Urinary bladder (tissue), 4 donors: ENCODE measurements around the gene CCDC38. TPM values are rescaled to one million over a fixed set of nuclear protein-coding genes. Genes with fewer than 3 reads are reported as not detected.

ENCODE experiments used
- DNase-seq: peaks from one replicate; pipeline ENCODE4 v3.0.0-alpha.2; 2015; ENCODE audit errors: extremely low spot score
- H3K27ac ChIP-seq: one replicate; pipeline ENCODE4 v1.5.1; 2013; ENCODE audit warnings: low read depth, mild to moderate bottlenecking, moderate library complexity
- H3K36me3 ChIP-seq: one replicate; pipeline ENCODE4 v1.6.1; 2013; ENCODE audit warnings: mild to moderate bottlenecking, moderate library complexity; ENCODE audit not compliant: insufficient read depth
- H3K4me1 ChIP-seq: one replicate; pipeline ENCODE4 v1.6.1; 2013; ENCODE audit warnings: mild to moderate bottlenecking, moderate library complexity; ENCODE audit not compliant: insufficient read depth
- H3K4me3 ChIP-seq: one replicate; pipeline ENCODE4 v1.5.1; 2013; ENCODE audit warnings: low read depth, low read length
- WGBS: extraction: QIAGEN DNeasy Blood & Tissue Kit; methylation state at CpG from one replicate; pipeline ENCODE4 v1.1.7; 2013; 5-methylcytosine and 5-hydroxymethylcytosine counted together
- polyA plus RNA-seq: library from polyadenylated mRNA; stranded (reverse); fragments of 200-250 nt; gene quantifications from one replicate; pipeline ENCODE4 v1.2.3, GENCODE V29; 2013
- total RNA-seq: library from RNA; depleted of rRNA; stranded (reverse); fragments of >200 nt; gene quantifications from one replicate; pipeline ENCODE4 v1.2.3, GENCODE V29; 2014
- donor health status: healthy with polysubstance abuse.
- donor health status: healthy.

CCDC38 gene
- total and polyA plus RNA-seq, 2 donors, result 0.03 TPM; not detected in 1

DNA sequence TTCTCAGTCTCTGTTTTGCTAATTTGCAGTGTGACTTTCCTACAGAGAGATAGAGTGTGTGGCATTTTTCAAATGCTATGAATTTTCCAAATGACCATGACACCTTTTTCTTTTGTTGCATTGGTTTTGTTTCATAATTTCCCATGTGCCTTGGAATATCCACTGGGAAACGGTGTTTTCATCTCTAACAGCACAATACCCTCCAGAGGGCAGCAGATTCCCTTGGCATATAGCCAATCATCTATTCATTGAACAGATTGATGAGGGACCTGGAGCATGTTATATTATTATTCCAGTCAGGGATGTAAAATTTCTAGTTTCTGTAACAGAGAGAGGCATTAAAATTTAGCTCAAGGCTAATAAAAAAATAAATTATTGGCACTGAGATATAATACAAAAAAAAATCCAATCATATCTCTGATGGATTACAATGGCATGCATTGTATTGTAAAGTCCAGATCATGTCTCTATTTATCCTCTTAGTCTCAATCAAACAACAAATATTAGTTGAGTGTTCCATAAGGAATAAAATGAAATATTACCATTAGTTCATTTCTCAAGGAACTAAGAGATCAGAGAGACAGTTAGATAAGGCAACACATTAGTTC lies 122.2 kb downstream of the CCDC38 start:
- H3K36me3 ChIP-seq, result no peaks in the 10 kb centered on the region
- WGBS, result 0% methylated on average over 1 of the region's 1 CpG
- H3K4me1 ChIP-seq, result no peaks in the 10 kb centered on the region
- DNase-seq, result no peak
- no peak overlapping the region for H3K27ac ChIP-seq
- no peak overlapping the region for H3K4me3 ChIP-seq

Other genes starting within 250 kb of the CCDC38 start
- gene NTN4, start 151.8 kb downstream of the CCDC38 start, total RNA-seq, result 12.8 TPM
- 20.9 TPM for gene NTN4, start 151.8 kb downstream of the CCDC38 start, polyA plus RNA-seq
- 12.3 TPM for gene SNRPF, start 83.7 kb downstream of the CCDC38 start, total RNA-seq
- 21.8 TPM for gene SNRPF, start 83.7 kb downstream of the CCDC38 start, polyA plus RNA-seq
- 0.16 TPM for gene AMDHD1, start 717 bp upstream of the CCDC38 start, total RNA-seq
- gene AMDHD1, start 717 bp upstream of the CCDC38 start, polyA plus RNA-seq, result 0.80 TPM
- gene HAL, start 53.7 kb upstream of the CCDC38 start, total RNA-seq, result not detected
- gene HAL, start 53.7 kb upstream of the CCDC38 start, polyA plus RNA-seq, result 0.14 TPM
- gene LTA4H, start 93.0 kb upstream of the CCDC38 start, total RNA-seq, result 79.3 TPM
- 55.3 TPM for gene LTA4H, start 93.0 kb upstream of the CCDC38 start, polyA plus RNA-seq